Measurements from ENCODE around the gene ADAMTS12. TPM values are rescaled to one million over a fixed set of nuclear protein-coding genes. Genes with fewer than 3 reads are reported as not detected.

The ADAMTS12 gene
- total RNA-seq, 3 donors from 2014 or later, result 0.69 to 2.9 (median 0.72) TPM

Other genes starting within 250 kb of the ADAMTS12 start
- gene RXFP3, start 44.4 kb upstream of the ADAMTS12 start, total RNA-seq, result not detected
- 1 to 10 TPM in 2 of 3 donors, under 1 TPM in 1; 0.28 to 1.2 (median 1.0) TPM for gene SLC45A2, start 92.7 kb upstream of the ADAMTS12 start, total RNA-seq
- gene AMACR, start 116.1 kb upstream of the ADAMTS12 start, total RNA-seq, result 100 to 1,000 TPM in 1 of 3 donors, 10 to 100 TPM in 2; 36.3 to 111 (median 75.3) TPM
- gene C1QTNF3, start 151.2 kb upstream of the ADAMTS12 start, total RNA-seq, result 1 to 10 TPM; 5.3 to 10.0 (median 6.1) TPM